ENCODE results near the gene STX8. TPM values are rescaled to one million over a fixed set of nuclear protein-coding genes. Genes with fewer than 3 reads are reported as not detected.
A peak's percentile ranks its signal among the peaks of the same experiment; 100 is the strongest.

STX8 gene
- total RNA-seq, 1 experiment from 2014 or later = 57.3 TPM

- DNase-seq (ENCODE audit: low spot score) = no peak
These were observed 131.8 kb downstream of the STX8 start for GRCh38 chr17:9443811-9444210.

- DNase-seq (ENCODE audit: low spot score) = no peak
These were observed 135.8 kb downstream of the STX8 start for GRCh38 chr17:9439851-9440250.

- no peak for DNase-seq (ENCODE audit: low spot score)
These were observed 139.0 kb downstream of the STX8 start for GRCh38 chr17:9436630-9437029.

GRCh38 chr17:9435165-9435564 lies 140.5 kb downstream of the STX8 start:
- no peak for DNase-seq (ENCODE audit: low spot score)

- DNase-seq (ENCODE audit: low spot score) = peak; percentile 8
These were observed 141.0 kb downstream of the STX8 start for GRCh38 chr17:9434642-9435057.

GRCh38 chr17:9432934-9433421 lies 142.6 kb downstream of the STX8 start:
- DNase-seq (ENCODE audit: low spot score) = no peak

- DNase-seq (ENCODE audit: low spot score) = no peak
These were observed 143.3 kb downstream of the STX8 start for GRCh38 chr17:9432134-9432885.

GRCh38 chr17:9431620-9432019 lies 144.0 kb downstream of the STX8 start:
- DNase-seq (ENCODE audit: low spot score) = no peak

GRCh38 chr17:9427465-9428315 lies 147.9 kb downstream of the STX8 start:
- no peak for DNase-seq (ENCODE audit: low spot score)

GRCh38 chr17:9424071-9424640 lies 151.5 kb downstream of the STX8 start:
- no peak for DNase-seq (ENCODE audit: low spot score)

- DNase-seq (ENCODE audit: low spot score) = no peak
These were observed 154.1 kb downstream of the STX8 start for GRCh38 chr17:9421525-9421924.

GRCh38 chr17:9419932-9420453 lies 155.6 kb downstream of the STX8 start:
- no peak for DNase-seq (ENCODE audit: low spot score)

GRCh38 chr17:9414471-9414870 lies 161.1 kb downstream of the STX8 start:
- DNase-seq (ENCODE audit: low spot score) = no peak

GRCh38 chr17:9410737-9411136 lies 164.9 kb downstream of the STX8 start:
- no peak for DNase-seq (ENCODE audit: low spot score)

GRCh38 chr17:9410301-9410700 lies 165.3 kb downstream of the STX8 start:
- DNase-seq (ENCODE audit: low spot score) = no peak

GRCh38 chr17:9409878-9410277 lies 165.7 kb downstream of the STX8 start:
- no peak for DNase-seq (ENCODE audit: low spot score)

GRCh38 chr17:9408868-9409829 lies 166.5 kb downstream of the STX8 start:
- DNase-seq (ENCODE audit: low spot score) = no peak

GRCh38 chr17:9408381-9408780 lies 167.2 kb downstream of the STX8 start:
- DNase-seq (ENCODE audit: low spot score) = no peak

GRCh38 chr17:9406046-9406606 lies 169.5 kb downstream of the STX8 start:
- no peak for DNase-seq (ENCODE audit: low spot score)

GRCh38 chr17:9403257-9403656 lies 172.4 kb downstream of the STX8 start:
- DNase-seq (ENCODE audit: low spot score) = no peak

Data from A172 (cell line).